HG02571 (cell line): ENCODE results near the gene NSDHL.

Source experiments
- ATAC-seq: cut with Tn5 transposase; IDR thresholded peaks from one replicate; pipeline ENCODE4 v1.9.1; 2021; ENCODE audit warnings: mild to moderate bottlenecking, moderate library complexity; ENCODE audit not compliant: unreplicated experiment

The NSDHL gene

DNA sequence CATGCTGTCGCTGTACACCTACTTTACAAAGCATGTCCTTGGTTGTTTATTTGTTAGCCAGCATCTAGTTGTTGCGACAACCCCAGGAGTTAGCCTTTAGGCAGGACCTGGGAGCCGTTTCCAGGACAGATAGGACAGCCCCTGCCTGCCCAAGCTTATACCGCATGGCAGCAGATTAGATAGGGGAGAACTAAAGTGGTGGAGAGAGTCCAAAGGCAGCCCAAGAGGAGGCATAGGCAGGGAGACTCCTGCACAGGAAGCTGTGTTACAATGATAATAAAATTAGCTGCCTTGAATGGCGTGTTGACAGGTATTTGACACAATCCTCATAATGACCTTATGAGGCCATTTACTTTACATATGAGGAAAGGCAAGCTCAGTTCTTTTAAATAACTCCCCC lies 13.0 kb downstream of the NSDHL start:
- ATAC-seq, result no peak

GRCh38 chrX:152844256-152844655 lies 13.4 kb downstream of the NSDHL start:
- ATAC-seq, result no peak

GRCh38 chrX:152845618-152846240 lies 14.9 kb downstream of the NSDHL start:
- no peak for ATAC-seq

- no peak for ATAC-seq
Observed at GRCh38 chrX:152847281-152847680, 16.4 kb downstream of the NSDHL start.

GRCh38 chrX:152850465-152850864 lies 19.6 kb downstream of the NSDHL start:
- ATAC-seq, result no peak

- no peak for ATAC-seq
Observed at GRCh38 chrX:152853986-152854385, 23.1 kb downstream of the NSDHL start.

- ATAC-seq, result no peak
Observed at GRCh38 chrX:152861116-152861515, 30.3 kb downstream of the NSDHL start.

- ATAC-seq, result no peak
Observed at GRCh38 chrX:152861826-152862225, 31.0 kb downstream of the NSDHL start.

- ATAC-seq, result no peak
Observed at GRCh38 chrX:152865232-152865920, 34.5 kb downstream of the NSDHL start.

DNA sequence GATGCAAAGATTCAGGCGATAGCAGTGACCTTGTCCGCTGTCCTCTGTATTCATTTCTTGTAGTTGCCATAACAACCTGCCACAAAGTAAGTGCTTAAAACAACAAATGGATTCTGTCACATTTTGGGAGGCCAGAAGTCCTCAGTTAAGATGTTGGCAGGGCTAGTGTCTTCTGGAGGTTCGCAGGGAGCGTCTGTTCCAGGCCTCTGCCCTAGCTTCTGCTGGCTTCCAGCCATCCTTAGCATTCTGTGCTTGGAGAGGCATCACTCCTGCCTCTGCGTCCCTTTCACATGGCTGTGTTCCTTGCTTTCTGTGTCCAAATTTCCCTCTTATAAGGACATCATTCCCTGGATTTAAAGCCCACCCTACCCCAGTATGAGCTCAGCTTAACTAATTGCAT lies 35.5 kb downstream of the NSDHL start:
- ATAC-seq, result no peak

- no peak for ATAC-seq
Observed at GRCh38 chrX:152869972-152870371, 39.1 kb downstream of the NSDHL start.

DNA sequence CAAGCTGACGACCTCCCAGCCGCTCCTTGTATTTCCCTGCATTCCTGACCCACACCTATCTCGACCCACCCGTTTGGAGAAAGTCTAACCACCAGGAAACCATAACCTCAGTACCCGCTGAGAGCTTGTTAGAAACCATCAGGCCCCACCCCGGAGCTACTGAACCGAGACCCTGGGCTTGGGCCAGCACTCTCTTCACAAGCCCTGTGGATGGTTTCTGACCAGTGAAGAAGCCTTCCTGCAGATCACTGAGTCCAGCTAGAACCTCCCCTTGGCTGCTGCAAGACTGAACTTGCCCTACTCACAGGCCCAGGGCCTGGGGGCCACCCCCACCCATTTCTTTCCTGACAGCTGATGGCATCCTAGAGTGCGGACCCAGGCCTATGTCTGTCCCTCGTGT lies 40.4 kb downstream of the NSDHL start:
- no peak for ATAC-seq

DNA sequence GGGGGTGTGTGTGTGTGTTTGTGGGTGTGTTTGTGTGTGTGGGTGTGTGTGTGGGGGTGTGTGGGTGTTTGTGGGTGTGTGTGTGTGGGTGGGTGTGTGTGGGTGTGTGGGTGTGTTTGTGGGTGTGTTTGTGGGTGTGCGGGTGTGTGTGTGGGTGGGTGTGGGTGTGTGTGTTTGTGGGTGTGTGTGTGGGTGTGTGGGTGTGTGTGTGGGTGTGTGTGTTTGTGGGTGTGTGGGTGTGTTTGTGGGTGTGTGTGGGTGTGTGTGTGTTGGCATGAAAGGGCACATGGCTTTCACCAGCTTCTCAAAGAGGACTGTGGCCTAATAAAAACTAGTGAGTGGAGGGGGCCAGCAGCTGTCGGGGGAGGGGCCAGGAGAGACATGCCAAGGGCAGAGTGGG lies 41.7 kb downstream of the NSDHL start:
- no peak for ATAC-seq

DNA sequence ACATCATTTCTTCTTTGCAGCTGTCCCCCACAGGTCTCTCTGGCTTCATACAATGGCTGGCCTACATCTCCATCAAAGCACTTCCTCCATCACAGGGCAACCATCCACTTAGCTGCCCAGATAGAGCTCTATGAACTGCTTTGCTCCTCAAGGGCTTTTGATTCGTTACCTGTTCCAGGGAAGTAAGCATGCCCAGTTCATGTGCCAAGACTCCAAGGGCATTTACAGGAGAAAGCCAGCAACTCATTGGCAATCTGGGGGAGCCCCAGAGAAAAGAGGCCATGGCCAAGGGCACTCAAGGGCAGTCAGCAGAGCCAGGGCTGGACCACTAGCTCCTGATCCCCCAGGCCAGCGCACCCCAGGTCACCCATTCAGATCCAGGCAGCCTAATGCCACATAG lies 42.5 kb downstream of the NSDHL start:
- ATAC-seq, result no peak

GRCh38 chrX:152876931-152877840 lies 46.3 kb downstream of the NSDHL start:
- no peak for ATAC-seq

- no peak for ATAC-seq
Observed at GRCh38 chrX:152878976-152879755, 48.3 kb downstream of the NSDHL start.

DNA sequence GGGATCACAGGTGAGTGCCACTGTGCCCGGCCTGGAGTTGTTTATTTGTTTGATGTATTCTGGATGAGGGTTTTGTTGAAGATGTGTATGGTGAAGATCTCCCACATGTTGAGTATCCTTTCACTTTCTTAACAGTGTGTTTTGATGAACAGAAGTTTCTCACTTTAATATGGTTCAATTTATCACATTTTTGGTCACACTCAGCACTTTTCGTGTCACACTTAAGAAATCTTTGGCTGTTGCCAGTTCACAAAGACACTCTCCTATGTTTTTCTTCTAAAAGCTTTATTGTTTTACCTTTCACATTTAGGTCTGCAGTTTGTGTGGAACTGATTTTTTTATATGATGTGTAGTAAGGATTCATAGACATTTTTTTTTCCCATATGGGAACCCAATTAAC lies 50.4 kb downstream of the NSDHL start:
- no peak for ATAC-seq

GRCh38 chrX:152884171-152884570 lies 53.3 kb downstream of the NSDHL start:
- ATAC-seq, result no peak

DNA sequence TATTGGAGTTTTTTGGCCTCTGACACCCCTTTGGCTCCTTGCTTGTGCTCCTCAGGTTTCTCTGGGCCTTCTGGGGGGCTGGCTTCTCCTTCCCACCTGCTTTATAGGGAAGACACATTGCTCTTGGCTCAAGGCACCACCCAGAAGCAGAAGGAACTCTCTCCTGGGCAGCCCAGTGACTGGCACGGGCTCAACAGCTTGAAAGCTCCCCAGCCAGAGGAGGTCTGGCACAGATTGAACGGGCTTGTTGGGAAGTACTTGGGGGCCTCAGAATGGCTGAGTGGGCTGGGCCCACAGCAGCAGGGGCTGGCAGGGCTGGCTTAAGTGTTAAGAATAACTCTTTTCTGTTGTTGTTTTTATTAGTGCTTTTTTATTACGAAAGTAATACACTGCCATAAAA lies 55.9 kb downstream of the NSDHL start:
- ATAC-seq, result no peak

- no peak for ATAC-seq
Observed at GRCh38 chrX:152892499-152892898, 61.6 kb downstream of the NSDHL start.
